SK-N-SH (cell line): Measurements from ENCODE around the gene ACE. TPM values are rescaled to one million over a fixed set of nuclear protein-coding genes. Genes with fewer than 3 reads are reported as not detected.

Experiments
- CTCF ChIA-PET: fragments of 300-600, 350-600 bp; formaldehyde crosslinking; extraction: SDS; loops from one replicate; lab custom pipeline; 2021; lab: Yijun Ruan, JAX
- POLR2A ChIA-PET: fragments of 350-600 bp; sonication (Branson Sonifier 250); formaldehyde crosslinking; extraction: SDS; loops from one replicate; lab custom pipeline; 2020; ENCODE audit warnings: antibody characterized with exemption, inconsistent platforms; lab: Yijun Ruan, JAX
- DNase-seq: peaks from one replicate; pipeline ENCODE4 v3.0.0; 2012
- H2AFZ ChIP-seq: fragments of 200-600 bp; sonication (generic); 2 replicates; pipeline ENCODE4 v1.8.1; 2016; ENCODE audit warnings: antibody characterized with exemption, mild to moderate bottlenecking, low read depth
- H3F3A ChIP-seq: fragments of 200-600 bp; sonication (generic); replicated peaks from 2 replicates; pipeline ENCODE3; 2016; ENCODE audit warnings: antibody characterized with exemption, mild to moderate bottlenecking; ENCODE audit not compliant: insufficient read depth
- H3K27ac ChIP-seq, 2 experiments: fragments of 200-500 bp in 1 of 2; fragments of 200-600 bp in 1 of 2; sonication (Bioruptor generic) in 1 of 2; sonication (generic), shearing (Covaris generic) in 1 of 2; 2 replicates each; pipeline versions ENCODE4 v1.5.1 to v1.6.1; 2014 to 2016; ENCODE audit warnings: low read depth in 2 of 2, inconsistent platforms in 1 of 2, low read length in 1 of 2, mild to moderate bottlenecking in 1 of 2, mixed read lengths in 1 of 2
- H3K27me3 ChIP-seq: fragments of 200-600 bp; sonication (generic), shearing (Covaris generic); 2 replicates; pipeline ENCODE4 v1.6.1; 2016; ENCODE audit warnings: mixed run types; ENCODE audit not compliant: insufficient read depth
- H3K36me3 ChIP-seq, 2 experiments: fragments of 200-500 bp in 1 of 2; fragments of 200-600 bp in 1 of 2; sonication (Bioruptor generic) in 1 of 2; sonication (generic) in 1 of 2; replicated peaks in 1 of 2; 2 replicates each; pipeline versions ENCODE3 to v1.5.1; 2014 to 2016; ENCODE audit warnings: low read length in 1 of 2, mild to moderate bottlenecking in 1 of 2; ENCODE audit not compliant: insufficient read depth in 2 of 2, control insufficient read depth in 1 of 2
- H3K4me1 ChIP-seq, 2 experiments: fragments of 200-500 bp in 1 of 2; fragments of 200-600 bp in 1 of 2; sonication (Bioruptor generic) in 1 of 2; sonication (generic), shearing (Covaris generic) in 1 of 2; 2 replicates each; pipeline versions ENCODE4 v1.5.1 to v1.6.1; 2014 to 2016; ENCODE audit warnings: low read depth in 1 of 2, low read length in 1 of 2, mixed run types in 1 of 2; ENCODE audit not compliant: insufficient read depth in 2 of 2, control insufficient read depth in 1 of 2
- H3K4me2 ChIP-seq: fragments of 200-600 bp; sonication (generic), shearing (Covaris generic); 2 replicates; pipeline ENCODE4 v1.6.1; 2017; ENCODE audit warnings: mixed run types
- H3K4me3 ChIP-seq, 2 experiments: fragments of 200-500 bp in 1 of 2; fragments of 200-600 bp in 1 of 2; sonication (Bioruptor generic) in 1 of 2; sonication (generic), shearing (Covaris generic) in 1 of 2; 2 replicates each; pipeline versions ENCODE4 v1.5.1 to v1.8.1; 2014 to 2016; ENCODE audit warnings: low read depth in 2 of 2, inconsistent platforms in 1 of 2, low read length in 1 of 2, mild to moderate bottlenecking in 1 of 2, mixed read lengths in 1 of 2, moderate library complexity in 1 of 2
- H3K79me2 ChIP-seq: fragments of 200-600 bp; sonication (generic); 2 replicates; pipeline ENCODE4 v1.8.1; 2017; ENCODE audit warnings: mild to moderate bottlenecking; ENCODE audit not compliant: insufficient read depth
- H3K9ac ChIP-seq: fragments of 200-600 bp; sonication (generic); 2 replicates; pipeline ENCODE4 v1.6.1; 2017; ENCODE audit warnings: mixed run types
- H3K9me2 ChIP-seq: fragments of 200-600 bp; sonication (generic); 2 replicates; pipeline ENCODE4 v1.6.1; 2017; ENCODE audit warnings: mixed run types
- H3K9me3 ChIP-seq: fragments of 200-600 bp; sonication (generic); 2 replicates; pipeline ENCODE4 v1.6.1; 2017; ENCODE audit warnings: mixed run types, mild to moderate bottlenecking, moderate library complexity
- H4K20me1 ChIP-seq: fragments of 200-600 bp; sonication (generic); 2 replicates; pipeline ENCODE4 v1.6.1; 2017; ENCODE audit warnings: mild to moderate bottlenecking, mixed run types; ENCODE audit not compliant: insufficient read depth
- EP300 ChIP-seq, 2 experiments: IDR thresholded peaks; 2 replicates each; pipeline versions ENCODE4 v1.4.0 to v1.6.1; 2012; ENCODE audit warnings: borderline replicate concordance in 1 of 2, low read depth in 1 of 2, low read length in 1 of 2
- EZH2phosphoT487 ChIP-seq: fragments of 200-600 bp; sonication (generic); IDR thresholded peaks from 2 replicates; pipeline ENCODE4 v1.6.1; 2017; ENCODE audit warnings: low read depth, mixed run types, mild to moderate bottlenecking, antibody characterized with exemption, moderate library complexity, borderline replicate concordance
- FOSL2 ChIP-seq: IDR thresholded peaks from 2 replicates; pipeline ENCODE4 v1.4.0; 2012; ENCODE audit warnings: low read depth, mild to moderate bottlenecking, moderate library complexity, borderline replicate concordance
- FOXJ3 ChIP-seq: sonication (generic); formaldehyde crosslinking; IDR thresholded peaks from 2 replicates; pipeline ENCODE4 v1.5.1; 2020; ENCODE audit warnings: mild to moderate bottlenecking, missing genetic modification reagents
- FOXM1 ChIP-seq: IDR thresholded peaks from 2 replicates; pipeline ENCODE4 v1.4.0; 2012; ENCODE audit warnings: low read depth, mild to moderate bottlenecking
- GABPA ChIP-seq: IDR thresholded peaks from 2 replicates; pipeline ENCODE4 v1.4.0; 2012; ENCODE audit warnings: low read depth, mild to moderate bottlenecking
- GATA2 ChIP-seq: sonication (generic); formaldehyde crosslinking; IDR thresholded peaks from 2 replicates; pipeline ENCODE4 v1.5.0; 2020; ENCODE audit warnings: mild to moderate bottlenecking, missing genetic modification reagents
- JUND ChIP-seq: IDR thresholded peaks from 2 replicates; pipeline ENCODE4 v1.4.0; 2012
- MAX ChIP-seq: IDR thresholded peaks from 2 replicates; pipeline ENCODE4 v1.4.0; 2012; ENCODE audit warnings: low read depth
- MEF2A ChIP-seq: IDR thresholded peaks from 2 replicates; pipeline ENCODE4 v1.4.0; 2012; ENCODE audit warnings: low read depth, borderline replicate concordance
- MXI1 ChIP-seq: IDR thresholded peaks from 2 replicates; pipeline ENCODE4 v1.6.1; 2012; ENCODE audit warnings: mild to moderate bottlenecking, low read depth, low read length, improper control_type of control experiment
- NFIC ChIP-seq: IDR thresholded peaks from 2 replicates; pipeline ENCODE4 v1.4.0; 2012; ENCODE audit warnings: borderline replicate concordance
- PBX3 ChIP-seq: IDR thresholded peaks from 2 replicates; pipeline ENCODE4; 2012
- RAD21 ChIP-seq: IDR thresholded peaks from 2 replicates; pipeline ENCODE4 v1.6.1; 2012; ENCODE audit warnings: mild to moderate bottlenecking, low read length
- RCOR1 ChIP-seq: fragments of 150-350 bp; IDR thresholded peaks from 2 replicates; pipeline ENCODE4 v1.6.1; 2017; ENCODE audit warnings: antibody characterized with exemption, low read length
- REST ChIP-seq: IDR thresholded peaks from 2 replicates; pipeline ENCODE4 v1.6.1; 2012; ENCODE audit warnings: mild to moderate bottlenecking, low read depth, low read length, moderate library complexity
- RFX5 ChIP-seq: IDR thresholded peaks from 2 replicates; pipeline ENCODE4 v1.6.1; 2012; ENCODE audit warnings: mild to moderate bottlenecking, improper control_type of control experiment, low read length
- RXRA ChIP-seq: IDR thresholded peaks from 2 replicates; pipeline ENCODE4 v1.4.0; 2012; ENCODE audit warnings: low read depth, mild to moderate bottlenecking, borderline replicate concordance
- SMC3 ChIP-seq: IDR thresholded peaks from 2 replicates; pipeline ENCODE4 v1.6.1; 2012; ENCODE audit warnings: low read depth, low read length, improper control_type of control experiment
- TAF1 ChIP-seq: IDR thresholded peaks from 2 replicates; pipeline ENCODE4 v1.6.1; 2012; ENCODE audit warnings: low read depth, mild to moderate bottlenecking, low read length, moderate library complexity, borderline replicate concordance
- TEAD4 ChIP-seq: IDR thresholded peaks from 2 replicates; pipeline ENCODE4 v1.4.0; 2012; ENCODE audit warnings: mild to moderate bottlenecking, borderline replicate concordance; ENCODE audit not compliant: insufficient read depth
- USF1 ChIP-seq: IDR thresholded peaks from 2 replicates; pipeline ENCODE4 v1.4.0; 2012; ENCODE audit warnings: low read depth, borderline replicate concordance
- USF2 ChIP-seq: fragments of 150-350 bp; IDR thresholded peaks from 2 replicates; pipeline ENCODE4 v1.6.1; 2017; ENCODE audit warnings: antibody characterized with exemption, low read length, low read depth, borderline replicate concordance
- YY1 ChIP-seq: IDR thresholded peaks from 2 replicates; pipeline ENCODE4 v1.4.0; 2012; ENCODE audit warnings: low read depth, mild to moderate bottlenecking
- ZBTB33 ChIP-seq: IDR thresholded peaks from 2 replicates; pipeline ENCODE4 v1.4.0; 2012; ENCODE audit warnings: low read depth, borderline replicate concordance
- WGBS: methylation state at CpG from one replicate; pipeline ENCODE4 v1.1.6; 2017; ENCODE audit warnings: low lambda C conversion rate; 5-methylcytosine and 5-hydroxymethylcytosine counted together
- polyA plus RNA-seq, 3 experiments: library from polyadenylated mRNA; depleted of rRNA; stranded (reverse); fragments of >200 nt; gene quantifications; 2 replicates each; pipeline ENCODE4 v1.2.3, GENCODE V29; 2012

Gene ACE
- polyA plus RNA-seq, 1 of the 3 experiments (the other 2 are of a cell fraction), result 12.1 TPM

- peak; percentile 92 for DNase-seq
- no peaks in the 10 kb centered on the region for H3K27me3 ChIP-seq
- H3K9ac ChIP-seq, result no peak overlapping the region
- peak overlapping the region; percentile 8; the same call in 1 of the 2 replicates for H3K4me2 ChIP-seq
- H2AFZ ChIP-seq, result no peak overlapping the region
- peaks cover 48% of the 10 kb centered on the region for H3F3A ChIP-seq
- peak overlapping the region; percentile 50 to 99; a peak in 3 of 4 replicates for H3K27ac ChIP-seq
- peaks cover 6 to 88% of the 10 kb centered on the region in 2 experiments; a peak in 3 of 4 replicates for H3K4me1 ChIP-seq
- no peaks in the 10 kb centered on the region for H3K9me2 ChIP-seq
- no peaks in the 10 kb centered on the region for H4K20me1 ChIP-seq
- no peaks in the 10 kb centered on the region for H3K36me3 ChIP-seq
- 51% methylated on average over 11 of the region's 11 CpGs for WGBS
- no peaks in the 10 kb centered on the region for H3K9me3 ChIP-seq
- H3K79me2 ChIP-seq, result peaks cover 10% of the 10 kb centered on the region; the same call in 1 of the 2 replicates
- H3K4me3 ChIP-seq, result peak overlapping the region in 1 of 2 experiments; percentile 12; a peak in 1 of 4 replicates
- ChIA-PET CTCF (interaction anchor here (0.9 to 27.2 kb wide), 12 partner anchors 11 to 258 kb away, joined by 3 to 827 read pairs (median 12); partner anchors contain the start of genes ACE, DCAF7, LIMD2 and MAP3K3), POLR2A (interaction anchor here (0.6 to 10.2 kb wide), 20 partner anchors 10 to 254 kb away, joined by 3 to 572 read pairs (median 6); partner anchors contain the start of genes ACE, DCAF7, KCNH6 and MAP3K3)
- TF ChIP-seq FOXJ3 (peak; percentile 100), FOXM1 (no peak; the same call in 1 of the 2 replicates), SMC3 (peak; percentile 41), EP300 (IDR thresholded peaks at IDR 0.05; ENCODE audit: borderline replicate concordance in 1 of 2, low read depth in 1 of 2, low read length in 1 of 2) (peak; percentile 65 to 100; a peak in 3 of 4 replicates), MEF2A (no peak), GABPA (no peak), USF1 (no peak), GATA2 (CRISPR knock-in tag) (peak; percentile 100), YY1 (no peak), JUND (no peak), MXI1 (peak; percentile 94), NFIC (no peak; the same call in 1 of the 2 replicates), EZH2phosphoT487 (no peak), PBX3 (peak; percentile 12; the same call in 1 of the 2 replicates), USF2 (no peak), RXRA (no peak), RFX5 (peak; percentile 42), ZBTB33 (no peak), TEAD4 (peak; percentile 88), FOSL2 (no peak), RCOR1 (peak; percentile 99), TAF1 (no peak), MAX (no peak), REST (no peak), RAD21 (peak; percentile 40)
Observed at GRCh38 chr17:63442549-63443035, 34.3 kb upstream of the ACE start.
